ENCODE data around the gene GLT6D1. TPM values are rescaled to one million over a fixed set of nuclear protein-coding genes. Genes with fewer than 3 reads are reported as not detected.

GLT6D1 gene
- total RNA-seq, 1 donor from 2014 or later, result not detected

DNA sequence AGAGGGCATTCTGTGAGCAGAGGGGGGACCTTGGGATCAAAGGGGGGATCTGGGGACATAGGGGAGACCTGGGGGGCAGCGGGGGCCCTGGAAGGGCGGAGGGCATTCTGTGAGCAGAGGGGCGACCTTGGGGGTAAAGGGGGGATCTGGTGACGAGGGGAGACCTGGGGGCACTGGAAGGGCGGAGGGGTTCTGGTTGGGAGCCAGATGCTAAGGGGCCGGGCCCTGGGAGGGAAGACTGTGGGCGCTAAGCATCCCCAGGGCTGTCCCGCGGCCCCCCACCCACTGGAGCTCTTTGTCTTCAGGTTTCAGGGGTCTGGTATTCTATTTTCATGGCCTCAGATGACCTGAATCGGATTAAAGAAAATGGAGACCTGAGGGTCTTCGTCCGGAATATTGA lies 24.5 kb upstream of the GLT6D1 start:
- Histone ChIP-seq H3K4me1 (no peaks in the 10 kb centered on the region), H3K4me3 (no peak overlapping the region), H3K27me3 (ENCODE audit: low read depth) (peaks cover 71% of the 10 kb centered on the region), H3K9me3 (replicated peaks) (no peaks in the 10 kb centered on the region), H3K36me3 (no peaks in the 10 kb centered on the region), H3K27ac (replicated peaks) (no peak overlapping the region)
- intact Hi-C loops (cut with micrococcal nuclease), result no loop called here
- DNase-seq, result no peak
- TF ChIP-seq, protein P1, sequence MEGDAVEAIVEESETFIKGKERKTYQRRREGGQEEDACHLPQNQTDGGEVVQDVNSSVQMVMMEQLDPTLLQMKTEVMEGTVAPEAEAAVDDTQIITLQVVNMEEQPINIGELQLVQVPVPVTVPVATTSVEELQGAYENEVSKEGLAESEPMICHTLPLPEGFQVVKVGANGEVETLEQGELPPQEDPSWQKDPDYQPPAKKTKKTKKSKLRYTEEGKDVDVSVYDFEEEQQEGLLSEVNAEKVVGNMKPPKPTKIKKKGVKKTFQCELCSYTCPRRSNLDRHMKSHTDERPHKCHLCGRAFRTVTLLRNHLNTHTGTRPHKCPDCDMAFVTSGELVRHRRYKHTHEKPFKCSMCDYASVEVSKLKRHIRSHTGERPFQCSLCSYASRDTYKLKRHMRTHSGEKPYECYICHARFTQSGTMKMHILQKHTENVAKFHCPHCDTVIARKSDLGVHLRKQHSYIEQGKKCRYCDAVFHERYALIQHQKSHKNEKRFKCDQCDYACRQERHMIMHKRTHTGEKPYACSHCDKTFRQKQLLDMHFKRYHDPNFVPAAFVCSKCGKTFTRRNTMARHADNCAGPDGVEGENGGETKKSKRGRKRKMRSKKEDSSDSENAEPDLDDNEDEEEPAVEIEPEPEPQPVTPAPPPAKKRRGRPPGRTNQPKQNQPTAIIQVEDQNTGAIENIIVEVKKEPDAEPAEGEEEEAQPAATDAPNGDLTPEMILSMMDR (IDR thresholded peaks at IDR 0.05; ENCODE audit: borderline replicate concordance), result no peak

DNA sequence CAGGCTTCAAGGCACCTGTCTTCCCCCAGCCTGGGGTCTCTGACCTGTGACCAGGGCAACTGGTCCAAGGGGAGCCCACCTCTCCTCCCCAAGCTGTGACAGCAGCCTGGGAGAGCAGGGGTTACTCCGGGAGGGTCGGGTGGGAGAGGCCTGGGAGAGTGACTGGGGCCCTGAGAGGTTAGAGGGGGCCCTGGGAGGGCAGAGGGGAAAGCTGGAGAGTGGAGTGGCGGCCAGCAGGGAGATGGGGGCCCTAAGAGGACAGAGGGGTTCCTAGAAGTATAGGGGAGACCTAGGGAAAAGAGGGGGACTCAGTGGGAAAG lies 24.1 kb upstream of the GLT6D1 start:
- H3K27me3 ChIP-seq (ENCODE audit: low read depth), result peaks cover 69% of the 10 kb centered on the region
- no peak for DNase-seq
- intact Hi-C loops (cut with micrococcal nuclease), result no loop called here

DNA sequence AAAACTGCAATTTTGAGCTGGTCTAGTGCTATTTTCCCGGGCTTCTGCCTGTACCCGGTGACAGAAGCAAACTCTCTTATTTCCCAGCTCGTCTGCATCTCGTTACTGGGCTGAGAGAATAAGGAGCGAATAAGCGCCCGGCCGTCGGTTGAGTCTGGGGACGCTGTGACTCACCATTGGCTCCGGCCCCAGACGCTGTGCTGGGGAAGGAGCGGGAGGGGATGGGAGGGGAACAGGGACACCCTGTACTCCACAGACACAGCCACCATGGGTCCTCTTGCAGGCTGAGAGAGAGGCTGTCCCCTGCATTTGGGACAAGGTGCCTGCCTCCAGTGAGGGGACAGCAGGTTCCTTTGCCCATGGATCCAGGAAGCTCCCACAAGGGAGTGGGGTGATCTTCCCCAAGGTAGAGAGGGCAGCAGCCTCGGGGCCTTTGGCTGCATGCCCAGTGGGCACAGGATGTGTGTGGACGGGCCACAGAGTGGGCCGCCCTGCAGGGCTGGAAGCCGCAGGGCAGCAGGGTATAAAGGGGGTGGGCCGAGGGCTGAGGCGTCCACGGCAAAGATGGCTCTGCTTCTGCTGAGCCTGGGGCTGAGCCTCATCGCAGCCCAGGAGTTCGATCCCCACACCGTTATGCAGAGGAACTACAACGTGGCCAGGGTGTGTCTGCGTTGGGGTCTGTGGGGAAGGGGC lies 23.6 kb upstream of the GLT6D1 start, which contains the start of gene LCN9:
Gene LCN9, plus strand, starts transcription at position 552 of the 693 bp plus-strand sequence. Its CDS starts 13 bp downstream, at position 565.
- H3K9me3 ChIP-seq (replicated peaks), result no peaks in the 10 kb centered on the region
- no peaks in the 10 kb centered on the region for H3K4me1 ChIP-seq
- no peak within 1 kb of the TSS for H3K27ac ChIP-seq (replicated peaks)
- no peaks in the 10 kb centered on the region for H3K36me3 ChIP-seq
- no peak within 1 kb of the TSS for H3K4me3 ChIP-seq
- intact Hi-C loops (cut with micrococcal nuclease), result no loop called here
- peaks cover 72% of the 10 kb centered on the region for H3K27me3 ChIP-seq (ENCODE audit: low read depth)
- TF ChIP-seq, protein P1 (IDR thresholded peaks at IDR 0.05; ENCODE audit: borderline replicate concordance), result no peak
- no peak for DNase-seq

More for the DNA sequence above, 24.1 kb upstream of the GLT6D1 start:
- Histone ChIP-seq H3K4me3 (no peak overlapping the region), H3K9me3 (replicated peaks) (no peaks in the 10 kb centered on the region), H3K36me3 (no peaks in the 10 kb centered on the region), H3K4me1 (no peaks in the 10 kb centered on the region), H3K27ac (replicated peaks) (no peak overlapping the region)
- TF ChIP-seq, protein P1 (IDR thresholded peaks at IDR 0.05; ENCODE audit: borderline replicate concordance), result no peak

DNA sequence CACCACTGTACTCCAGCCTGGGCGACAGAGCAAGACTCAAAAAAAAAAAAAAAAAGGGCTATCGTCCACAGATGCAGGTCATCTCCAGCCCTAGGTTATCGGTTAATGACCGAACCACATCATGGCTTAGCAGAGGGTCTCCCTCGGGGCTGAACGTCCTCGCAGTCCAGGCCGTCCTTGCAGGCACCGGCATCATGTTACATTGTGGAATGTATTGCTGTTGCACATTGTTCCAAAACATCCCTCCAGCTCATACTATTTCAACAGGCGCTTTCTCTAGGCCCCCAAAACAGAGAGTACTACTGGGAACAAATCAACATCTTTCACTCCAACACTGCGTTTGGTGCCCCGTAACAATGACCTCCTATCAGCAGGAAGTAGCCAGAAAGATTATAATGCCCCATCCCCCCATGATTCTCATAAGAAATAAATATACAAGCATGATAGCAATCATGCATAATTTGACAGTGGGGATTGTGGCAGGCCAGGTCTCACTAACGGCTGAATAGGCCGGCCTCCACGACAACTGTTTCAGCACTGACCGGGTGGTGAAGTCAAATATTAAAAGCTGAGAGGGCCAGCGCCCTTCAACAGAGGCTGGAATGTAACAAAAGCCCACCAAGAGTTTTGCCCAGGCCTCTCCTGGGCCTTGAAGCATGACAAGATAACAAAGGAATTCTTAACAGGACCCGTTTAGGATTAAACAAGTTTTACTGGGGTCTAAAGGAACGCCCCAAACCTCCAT lies 22.6 kb upstream of the GLT6D1 start:
- H3K36me3 ChIP-seq, result no peaks in the 10 kb centered on the region
- no peak overlapping the region for H3K4me3 ChIP-seq
- TF ChIP-seq, protein P1 (IDR thresholded peaks at IDR 0.05; ENCODE audit: borderline replicate concordance), result no peak
- DNase-seq, result no peak
- H3K27ac ChIP-seq (replicated peaks), result no peak overlapping the region
- peaks cover 72% of the 10 kb centered on the region for H3K27me3 ChIP-seq (ENCODE audit: low read depth)
- H3K4me1 ChIP-seq, result no peaks in the 10 kb centered on the region
- no peaks in the 10 kb centered on the region for H3K9me3 ChIP-seq (replicated peaks)
- intact Hi-C loops (cut with micrococcal nuclease), result no loop called here

DNA sequence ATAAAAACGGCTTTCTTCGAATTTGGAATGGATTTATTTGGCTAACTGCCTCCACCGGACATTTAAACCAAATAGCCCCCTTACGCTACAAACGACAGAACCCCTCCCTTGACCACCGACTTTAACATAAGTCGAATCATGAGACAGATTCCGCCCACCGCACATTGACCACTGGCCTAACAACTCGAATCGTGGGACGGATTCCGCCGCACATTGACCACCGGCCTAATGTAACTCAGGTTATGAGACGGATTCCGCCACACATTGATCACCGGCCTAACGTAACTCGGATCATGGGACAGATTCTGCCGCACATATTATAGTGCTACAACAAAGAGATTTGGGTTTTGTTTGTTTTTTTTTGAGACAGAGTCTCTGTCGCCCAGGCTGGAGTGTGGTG lies 21.1 kb upstream of the GLT6D1 start:
- DNase-seq, result no peak
- intact Hi-C loops (cut with micrococcal nuclease), result no loop called here
- Histone ChIP-seq H3K4me3 (no peak overlapping the region), H3K27ac (replicated peaks) (no peak overlapping the region), H3K9me3 (replicated peaks) (no peaks in the 10 kb centered on the region), H3K36me3 (no peaks in the 10 kb centered on the region), H3K4me1 (no peaks in the 10 kb centered on the region), H3K27me3 (ENCODE audit: low read depth) (peaks cover 72% of the 10 kb centered on the region)
- TF ChIP-seq, protein P1 (IDR thresholded peaks at IDR 0.05; ENCODE audit: borderline replicate concordance), result no peak

All from left ventricle myocardium inferior (tissue), 1 donor.